Fibroblast of the aortic adventitia (primary cell): ENCODE results near the gene IVNS1ABP. TPM values are rescaled to one million over a fixed set of nuclear protein-coding genes. Genes with fewer than 3 reads are reported as not detected.

Source experiments
- DNase-seq: peaks from one replicate; pipeline ENCODE4 v3.0.0-alpha.2; 2010; ENCODE audit warnings: low read depth
- H3K4me3 ChIP-seq: 2 replicates; pipeline ENCODE4 v1.5.1; 2011; ENCODE audit warnings: low read depth, mild to moderate bottlenecking, control low read depth, low read length, moderate library complexity
- CTCF ChIP-seq: IDR thresholded peaks from 2 replicates; pipeline ENCODE4 v1.5.1; 2011; ENCODE audit warnings: mild to moderate bottlenecking, low read length, control low read depth, inconsistent platforms; ENCODE audit not compliant: insufficient read depth
- total RNA-seq: library from RNA; depleted of rRNA; stranded (reverse); fragments of >200 nt; gene quantifications from 2 replicates; pipeline ENCODE4 v1.2.3, GENCODE V29; 2012; ENCODE audit warnings: low replicate concordance

IVNS1ABP gene
- total RNA-seq, 1 donor = 49.3 TPM

DNA sequence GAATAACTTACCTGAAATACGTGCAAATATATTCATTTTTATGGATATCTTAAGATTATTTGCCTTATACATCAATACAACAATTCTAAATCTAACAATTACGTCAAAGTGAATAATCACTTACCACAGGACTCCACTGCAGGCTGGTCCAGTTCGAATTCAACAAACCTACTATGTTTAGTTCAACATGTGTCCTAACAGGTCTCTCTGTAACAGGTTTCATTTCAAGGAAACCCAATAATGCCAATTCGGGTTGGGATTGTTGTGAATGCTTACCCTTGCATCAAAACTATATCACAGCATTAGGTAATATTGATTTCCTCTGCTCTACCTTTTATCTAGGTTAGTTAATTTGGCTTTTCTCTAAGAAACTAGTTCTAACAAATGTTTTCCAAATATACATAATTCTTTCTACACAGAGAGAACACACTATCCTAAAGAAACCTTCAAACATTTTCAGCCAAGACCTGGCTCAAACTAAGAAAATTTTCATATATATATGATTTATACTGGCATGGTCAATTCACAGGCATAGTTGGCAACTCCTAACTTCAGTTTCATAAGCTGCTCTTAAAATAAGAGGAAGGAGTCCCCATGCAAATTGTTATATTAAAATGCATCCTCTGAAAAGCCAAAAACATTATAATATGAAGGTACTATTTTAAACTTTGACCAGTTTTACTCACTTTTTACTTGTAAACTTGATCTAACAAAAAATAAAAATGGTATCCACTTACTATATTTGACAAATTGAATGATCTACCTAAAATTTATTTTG lies 4.5 kb downstream of the IVNS1ABP start:
- TF ChIP-seq CTCF = no peak
- no peak overlapping the region for H3K4me3 ChIP-seq
- no peak for DNase-seq

DNA sequence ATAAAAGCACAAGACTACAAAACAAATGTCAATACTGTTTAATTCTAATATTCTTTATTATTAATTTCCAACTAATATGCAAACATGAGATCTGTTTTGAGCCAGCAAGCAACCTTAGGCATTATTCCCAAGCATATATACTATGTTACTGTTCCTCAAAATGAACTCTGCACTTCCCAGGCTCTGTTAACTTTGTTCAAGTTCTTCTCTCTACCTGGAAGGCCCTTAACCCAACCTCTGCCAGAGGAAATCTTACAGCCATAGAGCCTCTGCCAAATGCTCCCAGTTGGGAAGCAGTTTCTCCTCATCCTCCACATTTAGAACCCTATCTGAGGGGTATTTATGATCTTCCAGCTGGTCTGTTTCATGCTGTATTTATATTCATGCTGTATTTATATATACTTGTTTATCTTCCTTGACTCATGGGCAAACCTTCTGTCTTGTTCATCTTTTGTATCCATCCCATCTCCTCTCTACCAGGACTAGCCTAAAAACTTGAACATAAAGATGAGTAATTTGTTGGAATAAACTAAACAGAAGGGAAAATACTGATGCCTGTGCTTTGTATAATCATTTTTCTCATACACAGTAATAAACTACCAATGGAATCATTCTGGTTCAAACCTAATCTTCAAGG lies 5.3 kb downstream of the IVNS1ABP start:
- TF ChIP-seq CTCF = no peak
- H3K4me3 ChIP-seq = no peak overlapping the region
- no peak for DNase-seq

DNA sequence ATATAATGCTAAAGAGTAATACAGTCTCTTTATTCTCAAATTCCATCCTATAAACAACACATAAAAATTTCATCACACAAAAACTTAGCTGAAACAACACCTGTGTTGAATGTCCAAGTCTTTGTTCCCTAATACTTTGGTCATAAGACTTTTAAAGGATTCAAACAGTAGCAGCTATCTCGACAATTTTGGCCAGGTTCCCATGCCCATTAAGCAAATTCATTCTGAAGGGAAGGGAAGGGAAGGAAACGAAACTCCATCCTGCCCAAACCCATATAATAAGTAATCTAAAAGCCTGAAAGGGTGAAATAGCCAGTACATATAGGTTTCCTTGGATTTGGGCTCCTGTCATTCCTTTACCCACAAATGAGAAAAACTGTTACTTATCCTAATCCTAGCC lies 7.5 kb downstream of the IVNS1ABP start:
- TF ChIP-seq CTCF = no peak
- no peak for DNase-seq
- H3K4me3 ChIP-seq = no peak overlapping the region

DNA sequence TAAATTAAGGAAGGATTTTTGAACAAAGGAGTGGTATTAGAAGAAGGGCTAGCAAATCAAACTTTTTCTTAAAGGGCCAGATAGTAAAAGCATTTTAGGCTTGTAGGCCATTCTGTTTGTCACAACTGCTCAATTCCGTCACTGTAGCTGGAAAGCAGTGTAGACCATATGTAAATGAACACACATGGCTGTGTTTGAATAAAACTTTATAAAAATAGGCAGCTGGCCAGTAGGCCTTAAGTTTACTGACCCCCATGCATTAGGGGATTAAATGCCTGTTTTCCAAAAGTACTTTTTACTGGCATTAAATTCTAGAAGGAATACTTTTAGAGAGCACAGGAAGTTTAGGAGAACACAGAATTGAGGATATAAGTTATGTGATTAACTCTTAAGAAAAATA lies 8.9 kb downstream of the IVNS1ABP start:
- H3K4me3 ChIP-seq = no peak overlapping the region
- no peak for TF ChIP-seq CTCF
- DNase-seq = no peak

GRCh38 chr1:185305419-185305818 lies 11.6 kb downstream of the IVNS1ABP start:
- DNase-seq = no peak
- no peak overlapping the region for H3K4me3 ChIP-seq
- TF ChIP-seq CTCF = no peak

GRCh38 chr1:185300152-185300551 lies 16.9 kb downstream of the IVNS1ABP start:
- TF ChIP-seq CTCF = no peak
- DNase-seq = no peak
- no peak overlapping the region for H3K4me3 ChIP-seq
